Esophagus muscularis mucosa (tissue), 4 donors: ENCODE results near the gene GLTPD2.

Source experiments
- CTCF ChIP-seq, 3 experiments: fragments of 200-600 bp in 2 of 3; fragments of 450-650 bp in 1 of 3; sonication (generic) in 2 of 3; IDR thresholded peaks; one replicate each; pipeline ENCODE4 v1.5.1; 2017 to 2019; ENCODE audit warnings: antibody characterized with exemption in 3 of 3, mild to moderate bottlenecking in 2 of 3, moderate library complexity in 1 of 3
- EP300 ChIP-seq: sonication (generic); formaldehyde crosslinking; IDR thresholded peaks from one replicate; pipeline ENCODE4 v1.6.1; 2017; ENCODE audit warnings: antibody characterized with exemption
- POLR2A ChIP-seq: fragments of 450-650 bp; IDR thresholded peaks from one replicate; pipeline ENCODE4 v1.6.1; 2017; ENCODE audit warnings: antibody characterized with exemption, moderate library complexity, mild to moderate bottlenecking, low read depth
- POLR2AphosphoS5 ChIP-seq, 2 donors: sonication (generic); formaldehyde crosslinking; IDR thresholded peaks; one replicate each; pipeline ENCODE4 v1.6.1; 2017; ENCODE audit warnings: antibody characterized with exemption in 2 of 2

GRCh38 chr17:4766201-4766600 lies 22.6 kb upstream of the GLTPD2 start:
- TF ChIP-seq CTCF (IDR thresholded peaks at IDR 0.05) (no peak), POLR2A (no peak), POLR2AphosphoS5 (IDR thresholded peaks at IDR 0.05) (no peak), EP300 (no peak)
